GM12878 (cell line): ENCODE measurements around the gene INSRR. TPM values are rescaled to one million over a fixed set of nuclear protein-coding genes. Genes with fewer than 3 reads are reported as not detected.

Source experiments
- ATAC-seq: fragments of 200-7000 bp; cut with Tn5 transposase; 3 replicates; pipeline ENCODE4 v1.9.1; 2020; ENCODE audit warnings: mild to moderate bottlenecking, moderate library complexity
- BruUV-seq: library from RNA; stranded (reverse); fragments of 400-500 nt; replicated peaks from 2 replicates; lab custom pipeline; 2021; lab: Mats Ljungman, UMichigan
- CTCF ChIA-PET: fragments of 300-600 bp; sonication (Branson Sonifier 250); formaldehyde crosslinking; extraction: SDS; loops from one replicate; lab custom pipeline; 2021; ENCODE audit warnings: inconsistent platforms; lab: Yijun Ruan, JAX
- POLR2A ChIA-PET: fragments of 350-600 bp; formaldehyde crosslinking; extraction: SDS; loops from one replicate; lab custom pipeline; 2021; ENCODE audit warnings: inconsistent platforms; lab: Charles Lee
- RAD21 ChIA-PET: fragments of 300-600 bp; sonication (Branson Sonifier 250); formaldehyde crosslinking; loops from one replicate; lab custom pipeline; 2023; ENCODE audit warnings: antibody characterized with exemption; ENCODE audit not compliant: unreplicated experiment; lab: Charles Lee
- SMC1A ChIA-PET: fragments of 300-600 bp; sonication (Branson Sonifier 250); formaldehyde crosslinking; loops from one replicate; lab custom pipeline; 2023; ENCODE audit not compliant: unreplicated experiment, uncharacterized antibody; lab: Charles Lee
- DNase-seq: peaks from one replicate; pipeline ENCODE4 v3.0.0-alpha.2; 2011; ENCODE audit warnings: low read depth, low spot score
- FAIRE-seq: peaks from 3 replicates; lab custom pipeline; 2011; peaks lifted over from hg19 to GRCh38; lab: Jason Lieb, UNC
- H2AFZ ChIP-seq: 2 replicates; pipeline ENCODE4 v1.6.0; 2011; ENCODE audit warnings: low read depth, low read length, control low read depth; ENCODE audit not compliant: control insufficient read depth
- H3K27ac ChIP-seq: 2 replicates; pipeline ENCODE4 v1.5.1; 2011; ENCODE audit warnings: control low read depth; ENCODE audit not compliant: control insufficient read depth, insufficient read depth
- H3K27me3 ChIP-seq, 2 experiments: replicated peaks in 1 of 2; 2 replicates each; pipeline versions ENCODE4 v1.6.0 to v1.6.1; 2011; ENCODE audit warnings: low read length in 1 of 2; ENCODE audit not compliant: control insufficient read depth in 2 of 2, insufficient read depth in 2 of 2
- H3K36me3 ChIP-seq, 2 experiments: 2 replicates each; pipeline ENCODE4 v1.5.1; 2011; ENCODE audit warnings: low read length in 1 of 2; ENCODE audit not compliant: control insufficient read depth in 2 of 2, insufficient read depth in 2 of 2
- H3K4me1 ChIP-seq: 2 replicates; pipeline ENCODE4 v1.6.1; 2011; ENCODE audit warnings: mild to moderate bottlenecking, low read length, moderate library complexity, mixed read lengths; ENCODE audit not compliant: control insufficient read depth, insufficient read depth
- H3K4me2 ChIP-seq: 2 replicates; pipeline ENCODE4 v1.6.0; 2011; ENCODE audit warnings: control low read depth; ENCODE audit not compliant: control insufficient read depth, insufficient read depth
- H3K4me3 ChIP-seq: fragments of 200-600 bp; sonication (generic); 2 replicates; pipeline ENCODE4 v1.5.1; 2016
- H3K79me2 ChIP-seq: 2 replicates; pipeline ENCODE4 v1.6.0; 2011; ENCODE audit warnings: low read length; ENCODE audit not compliant: control insufficient read depth, insufficient read depth
- H3K9ac ChIP-seq: 2 replicates; pipeline ENCODE4 v1.8.0; 2011; ENCODE audit warnings: low read length, control low read depth, mixed read lengths; ENCODE audit not compliant: control insufficient read depth, insufficient read depth
- H3K9me3 ChIP-seq: replicated peaks from 3 replicates; pipeline ENCODE4 v1.5.1; 2011; ENCODE audit warnings: mild to moderate bottlenecking, low read length; ENCODE audit not compliant: control insufficient read depth, insufficient read depth
- H4K20me1 ChIP-seq: 2 replicates; pipeline ENCODE4 v1.6.0; 2011; ENCODE audit not compliant: control insufficient read depth, insufficient read depth
- BRCA1 ChIP-seq: IDR thresholded peaks from 2 replicates; pipeline ENCODE4 v1.6.1; 2011; ENCODE audit warnings: low read depth, low read length, improper control_type of control experiment
- CEBPZ ChIP-seq: fragments of 150-350 bp; IDR thresholded peaks from 2 replicates; pipeline ENCODE4 v1.6.1; 2016; ENCODE audit warnings: low read depth, low read length
- ESRRA ChIP-seq: IDR thresholded peaks from 2 replicates; pipeline ENCODE4 v1.6.1; 2012; ENCODE audit warnings: mild to moderate bottlenecking, low read length, improper control_type of control experiment
- MXI1 ChIP-seq: fragments of 150-350 bp; IDR thresholded peaks from 2 replicates; pipeline ENCODE4 v1.6.1; 2011; ENCODE audit warnings: low read depth, mild to moderate bottlenecking, inconsistent platforms, low read length, improper control_type of control experiment
- NFYA ChIP-seq: IDR thresholded peaks from 2 replicates; pipeline ENCODE4 v1.6.1; 2011; ENCODE audit warnings: low read depth, mild to moderate bottlenecking, low read length, improper control_type of control experiment, borderline replicate concordance
- WRNIP1 ChIP-seq: IDR thresholded peaks from 2 replicates; pipeline ENCODE4 v1.6.1; 2011; ENCODE audit warnings: low read depth, low read length, improper control_type of control experiment, borderline replicate concordance
- ZBTB11 ChIP-seq: fragments of 450-650 bp; formaldehyde crosslinking; IDR thresholded peaks from 2 replicates; pipeline ENCODE4 v1.5.0; 2022; ENCODE audit warnings: mild to moderate bottlenecking, missing genetic modification characterization
- WGBS: methylation state at CpG from one replicate; pipeline ENCODE4 v1.1.6; 2016; ENCODE audit warnings: low lambda C conversion rate; ENCODE audit not compliant: insufficient replicate concordance, insufficient coverage; ENCODE audit errors: missing lambda C conversion rate; 5-methylcytosine and 5-hydroxymethylcytosine counted together
- in situ Hi-C: fragments of 300-500 bp; cut with MboI; formaldehyde crosslinking; loops from 9 replicates; pipeline ENCODE4 v1.14.3; 2018; ENCODE audit warnings: mixed read lengths
- intact Hi-C: fragments of 100-400 bp; cut with micrococcal nuclease; formaldehyde crosslinking; loops from one replicate; pipeline ENCODE4 v1.14.2; 2022; ENCODE audit not compliant: unreplicated experiment
- polyA plus RNA-seq, 11 experiments: library from polyadenylated mRNA; depleted of rRNA in 4 of 11; unstranded in 6 of 11; stranded (reverse) in 5 of 11; fragments of >200 nt; fragmentation: Nextera tagmentation in 4 of 11; fragmentation: Illumina TruSeq in 1 of 11; extraction: Ambion mirVana in 4 of 11; extraction: Trizol in 1 of 11; gene quantifications; 1 replicate in 1 of 11; 2 replicates in 10 of 11; pipeline versions ENCODE4 v1.2.1 to v1.2.3, GENCODE V29; 2011 to 2016; ENCODE audit warnings: inconsistent platforms in 2 of 11, missing spikeins in 2 of 11, low read depth in 1 of 11
- total RNA-seq, 4 experiments: library from RNA; depleted of rRNA in 3 of 4; stranded (reverse); fragments of >200 nt in 3 of 4; fragmentation: Illumina TruSeq in 1 of 4; extraction: Trizol in 1 of 4; gene quantifications; 2 replicates each; pipeline versions ENCODE4 v1.2.1 to v1.2.3, GENCODE V29; 2013 to 2021

The INSRR gene
- total and polyA plus RNA-seq, 10 of the 15 experiments (the other 5 are each of a cell fraction or from before 2014, with no cell fraction given): 0.01 TPM; not detected in 9

GRCh38 chr1:156846643-156847042, 12.3 kb downstream of the INSRR start (continued):
- TF ChIP-seq BRCA1: no peak

GRCh38 chr1:156845953-156846545, 12.9 kb downstream of the INSRR start:
- CTCF ChIA-PET: interaction anchor here (0.6 to 2.6 kb wide), 3 partner anchors 8 to 43 kb away, joined by 3 to 23 read pairs (median 3); no protein-coding TSS in a partner anchor

GRCh38 chr1:156845055-156845952, 13.6 kb downstream of the INSRR start:
- WGBS: 45% methylated on average over 52 of the region's 69 CpGs
- TF ChIP-seq CEBPZ (no peak), ZBTB11 (CRISPR knock-in tag) (no peak), WRNIP1 (no peak)

More at GRCh38 chr1:156845953-156846545, 12.9 kb downstream of the INSRR start:
- intact Hi-C loops: no loop called here
- no peaks in the 10 kb centered on the region for H3K4me1 ChIP-seq
- 30% methylated on average over 18 of the region's 18 CpGs for WGBS
- no peak overlapping the region for H2AFZ ChIP-seq
- H3K4me3 ChIP-seq: no peak overlapping the region
- ATAC-seq (no peak), DNase-seq (no peak), FAIRE-seq (no peak)
- H4K20me1 ChIP-seq: no peaks in the 10 kb centered on the region
- ChIA-PET SMC1A (no interaction called here), POLR2A (no interaction called here), RAD21 (no interaction called here)
- no peaks in the 10 kb centered on the region for H3K9me3 ChIP-seq
- H3K79me2 ChIP-seq: no peaks in the 10 kb centered on the region
- TF ChIP-seq MXI1: no peak
- TF ChIP-seq NFYA: no peak
- TF ChIP-seq ESRRA: no peak
- no peak overlapping the region for H3K27ac ChIP-seq
- no peak overlapping the region for H3K4me2 ChIP-seq
- peaks cover 0 to 7% of the 10 kb centered on the region in 2 experiments for H3K27me3 ChIP-seq
- H3K9ac ChIP-seq: no peak overlapping the region
- in situ Hi-C loops: no loop called here
- H3K36me3 ChIP-seq: no peaks in the 10 kb centered on the region
- no TSS peak for BruUV-seq

More at GRCh38 chr1:156845055-156845952, 13.6 kb downstream of the INSRR start:
- in situ Hi-C loops (no loop called here), intact Hi-C loops (no loop called here)
- Histone ChIP-seq H3K36me3 (no peaks in the 10 kb centered on the region), H3K79me2 (no peaks in the 10 kb centered on the region), H3K4me2 (no peak overlapping the region), H3K27me3 (peaks cover 0 to 7% of the 10 kb centered on the region in 2 experiments), H3K4me1 (no peaks in the 10 kb centered on the region), H3K27ac (no peak overlapping the region), H4K20me1 (no peaks in the 10 kb centered on the region), H3K9me3 (no peaks in the 10 kb centered on the region), H2AFZ (no peak overlapping the region), H3K4me3 (no peak overlapping the region), H3K9ac (no peak overlapping the region)
- FAIRE-seq: no peak
- peak; percentile 31; the same call in 2 of the 3 replicates for ATAC-seq
- SMC1A ChIA-PET: no interaction called here
- RAD21 ChIA-PET: no interaction called here
- no TSS peak for BruUV-seq
- POLR2A ChIA-PET: no interaction called here
- DNase-seq: no peak
- CTCF ChIA-PET: interaction anchor here (1.0 to 1.3 kb wide), 2 partner anchors 15 kb away, joined by 3 to 4 read pairs; no protein-coding TSS in a partner anchor
